ENCODE results near the gene PBX1. TPM values are rescaled to one million over a fixed set of nuclear protein-coding genes. Genes with fewer than 3 reads are reported as not detected.

Gene PBX1
- total and polyA plus RNA-seq, 4 donors = 2.2 to 17.3 (median 5.1) TPM

DNA sequence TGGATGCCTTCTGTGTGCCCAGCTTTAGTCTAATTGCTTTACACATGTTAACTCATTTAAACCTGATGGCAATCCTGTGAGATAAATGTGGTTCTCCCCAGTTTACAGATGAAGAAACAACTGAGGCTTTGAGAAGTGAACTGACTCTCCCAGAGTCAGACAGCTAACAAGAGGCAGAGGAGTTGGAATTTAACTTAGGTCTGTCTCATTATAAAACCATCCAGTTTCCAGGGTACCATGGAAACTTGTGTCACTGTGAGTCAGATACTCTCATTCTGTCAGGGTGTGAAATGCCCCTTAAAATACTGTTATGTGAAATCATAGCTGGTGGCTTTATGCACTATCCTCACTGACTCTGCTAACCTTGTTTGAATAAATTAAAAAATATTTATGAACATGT, 206.6 kb downstream of the PBX1 start:
- no peak for DNase-seq (ENCODE audit: low spot score)
- TF ChIP-seq, protein P1, sequence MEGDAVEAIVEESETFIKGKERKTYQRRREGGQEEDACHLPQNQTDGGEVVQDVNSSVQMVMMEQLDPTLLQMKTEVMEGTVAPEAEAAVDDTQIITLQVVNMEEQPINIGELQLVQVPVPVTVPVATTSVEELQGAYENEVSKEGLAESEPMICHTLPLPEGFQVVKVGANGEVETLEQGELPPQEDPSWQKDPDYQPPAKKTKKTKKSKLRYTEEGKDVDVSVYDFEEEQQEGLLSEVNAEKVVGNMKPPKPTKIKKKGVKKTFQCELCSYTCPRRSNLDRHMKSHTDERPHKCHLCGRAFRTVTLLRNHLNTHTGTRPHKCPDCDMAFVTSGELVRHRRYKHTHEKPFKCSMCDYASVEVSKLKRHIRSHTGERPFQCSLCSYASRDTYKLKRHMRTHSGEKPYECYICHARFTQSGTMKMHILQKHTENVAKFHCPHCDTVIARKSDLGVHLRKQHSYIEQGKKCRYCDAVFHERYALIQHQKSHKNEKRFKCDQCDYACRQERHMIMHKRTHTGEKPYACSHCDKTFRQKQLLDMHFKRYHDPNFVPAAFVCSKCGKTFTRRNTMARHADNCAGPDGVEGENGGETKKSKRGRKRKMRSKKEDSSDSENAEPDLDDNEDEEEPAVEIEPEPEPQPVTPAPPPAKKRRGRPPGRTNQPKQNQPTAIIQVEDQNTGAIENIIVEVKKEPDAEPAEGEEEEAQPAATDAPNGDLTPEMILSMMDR (IDR thresholded peaks at IDR 0.05; ENCODE audit: low read depth, low read length, missing input control) = no peak
- TF ChIP-seq, protein P2, sequence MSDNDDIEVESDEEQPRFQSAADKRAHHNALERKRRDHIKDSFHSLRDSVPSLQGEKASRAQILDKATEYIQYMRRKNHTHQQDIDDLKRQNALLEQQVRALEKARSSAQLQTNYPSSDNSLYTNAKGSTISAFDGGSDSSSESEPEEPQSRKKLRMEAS (IDR thresholded peaks at IDR 0.05) = no peak
- TF ChIP-seq SP1 (IDR thresholded peaks at IDR 0.05) (no peak), EGR1 (IDR thresholded peaks at IDR 0.05; ENCODE audit: low read depth in 2 of 2) (no peak), HNF4G (IDR thresholded peaks at IDR 0.05) (no peak)
- Histone ChIP-seq H3K27ac (ENCODE audit: low read depth in 1 of 2, low read length in 2 of 2) (no peak overlapping the region), H3K4me1 (ENCODE audit: control insufficient read depth in 4 of 4, insufficient read depth in 4 of 4, low read length in 3 of 4) (no peaks in the 10 kb centered on the region), H3K9me3 (ENCODE audit: control insufficient read depth in 4 of 4, low read length in 3 of 4) (no peaks in the 10 kb centered on the region), H3K4me3 (ENCODE audit: low read depth in 1 of 3, low read length in 3 of 3) (no peak overlapping the region), H3K36me3 (ENCODE audit: control insufficient read depth in 4 of 4, insufficient read depth in 3 of 4, low read depth in 1 of 4, low read length in 3 of 4) (no peaks in the 10 kb centered on the region), H3K9ac (ENCODE audit: low read depth in 1 of 2, low read length in 2 of 2) (no peak overlapping the region), H3K27me3 (ENCODE audit: control insufficient read depth in 4 of 4, insufficient read depth in 4 of 4, low read length in 3 of 4) (no peaks in the 10 kb centered on the region)

DNA sequence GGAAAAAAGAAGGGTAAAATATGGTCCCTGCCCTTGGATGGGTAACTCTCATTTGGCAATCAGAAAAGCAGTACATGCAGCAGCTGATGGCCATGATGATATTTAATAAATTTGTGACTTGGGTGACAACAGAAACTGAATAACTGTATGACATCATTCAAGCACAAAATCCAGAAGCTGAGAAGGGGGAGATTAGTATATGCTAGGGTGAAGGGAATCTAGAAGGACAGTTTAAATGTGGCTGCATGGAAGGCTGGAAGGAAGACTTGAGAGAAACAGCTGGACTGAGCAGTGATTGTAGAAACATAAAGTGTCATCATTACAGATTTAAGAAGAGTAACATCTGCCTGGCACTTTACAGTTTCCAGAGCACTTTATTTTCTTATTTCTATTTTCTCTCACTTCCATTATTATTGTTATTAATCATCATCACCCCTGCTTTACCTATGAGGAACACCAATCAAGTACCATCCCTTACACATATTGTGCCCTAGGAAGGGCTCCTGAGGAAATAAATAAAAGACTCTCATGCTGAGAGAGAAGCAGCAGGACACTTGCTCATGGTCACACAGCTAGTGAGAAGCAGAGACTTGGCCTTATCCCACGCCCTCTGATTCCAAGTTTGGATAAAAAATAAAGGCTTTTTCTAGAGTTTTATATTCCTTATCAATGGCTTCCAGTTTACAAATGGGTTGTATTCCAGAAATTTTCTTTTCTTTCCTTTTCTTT, 207.2 kb downstream of the PBX1 start:
- H3K4me1 ChIP-seq (ENCODE audit: control insufficient read depth in 4 of 4, insufficient read depth in 4 of 4, low read length in 3 of 4) = no peaks in the 10 kb centered on the region
- DNase-seq (ENCODE audit: low spot score) = no peak
- H3K36me3 ChIP-seq (ENCODE audit: control insufficient read depth in 4 of 4, insufficient read depth in 3 of 4, low read depth in 1 of 4, low read length in 3 of 4) = no peaks in the 10 kb centered on the region
- no peak for TF ChIP-seq TAF1 (conservative IDR thresholded peaks at IDR 0.05)
- TF ChIP-seq HNF4A (conservative IDR thresholded peaks at IDR 0.05) = no peak
- TF ChIP-seq, protein P3, sequence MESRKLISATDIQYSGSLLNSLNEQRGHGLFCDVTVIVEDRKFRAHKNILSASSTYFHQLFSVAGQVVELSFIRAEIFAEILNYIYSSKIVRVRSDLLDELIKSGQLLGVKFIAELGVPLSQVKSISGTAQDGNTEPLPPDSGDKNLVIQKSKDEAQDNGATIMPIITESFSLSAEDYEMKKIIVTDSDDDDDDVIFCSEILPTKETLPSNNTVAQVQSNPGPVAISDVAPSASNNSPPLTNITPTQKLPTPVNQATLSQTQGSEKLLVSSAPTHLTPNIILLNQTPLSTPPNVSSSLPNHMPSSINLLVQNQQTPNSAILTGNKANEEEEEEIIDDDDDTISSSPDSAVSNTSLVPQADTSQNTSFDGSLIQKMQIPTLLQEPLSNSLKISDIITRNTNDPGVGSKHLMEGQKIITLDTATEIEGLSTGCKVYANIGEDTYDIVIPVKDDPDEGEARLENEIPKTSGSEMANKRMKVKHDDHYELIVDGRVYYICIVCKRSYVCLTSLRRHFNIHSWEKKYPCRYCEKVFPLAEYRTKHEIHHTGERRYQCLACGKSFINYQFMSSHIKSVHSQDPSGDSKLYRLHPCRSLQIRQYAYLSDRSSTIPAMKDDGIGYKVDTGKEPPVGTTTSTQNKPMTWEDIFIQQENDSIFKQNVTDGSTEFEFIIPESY (IDR thresholded peaks at IDR 0.05) = no peak
- TF ChIP-seq YY1 (IDR thresholded peaks at IDR 0.05) = no peak
- TF ChIP-seq, protein P4, sequence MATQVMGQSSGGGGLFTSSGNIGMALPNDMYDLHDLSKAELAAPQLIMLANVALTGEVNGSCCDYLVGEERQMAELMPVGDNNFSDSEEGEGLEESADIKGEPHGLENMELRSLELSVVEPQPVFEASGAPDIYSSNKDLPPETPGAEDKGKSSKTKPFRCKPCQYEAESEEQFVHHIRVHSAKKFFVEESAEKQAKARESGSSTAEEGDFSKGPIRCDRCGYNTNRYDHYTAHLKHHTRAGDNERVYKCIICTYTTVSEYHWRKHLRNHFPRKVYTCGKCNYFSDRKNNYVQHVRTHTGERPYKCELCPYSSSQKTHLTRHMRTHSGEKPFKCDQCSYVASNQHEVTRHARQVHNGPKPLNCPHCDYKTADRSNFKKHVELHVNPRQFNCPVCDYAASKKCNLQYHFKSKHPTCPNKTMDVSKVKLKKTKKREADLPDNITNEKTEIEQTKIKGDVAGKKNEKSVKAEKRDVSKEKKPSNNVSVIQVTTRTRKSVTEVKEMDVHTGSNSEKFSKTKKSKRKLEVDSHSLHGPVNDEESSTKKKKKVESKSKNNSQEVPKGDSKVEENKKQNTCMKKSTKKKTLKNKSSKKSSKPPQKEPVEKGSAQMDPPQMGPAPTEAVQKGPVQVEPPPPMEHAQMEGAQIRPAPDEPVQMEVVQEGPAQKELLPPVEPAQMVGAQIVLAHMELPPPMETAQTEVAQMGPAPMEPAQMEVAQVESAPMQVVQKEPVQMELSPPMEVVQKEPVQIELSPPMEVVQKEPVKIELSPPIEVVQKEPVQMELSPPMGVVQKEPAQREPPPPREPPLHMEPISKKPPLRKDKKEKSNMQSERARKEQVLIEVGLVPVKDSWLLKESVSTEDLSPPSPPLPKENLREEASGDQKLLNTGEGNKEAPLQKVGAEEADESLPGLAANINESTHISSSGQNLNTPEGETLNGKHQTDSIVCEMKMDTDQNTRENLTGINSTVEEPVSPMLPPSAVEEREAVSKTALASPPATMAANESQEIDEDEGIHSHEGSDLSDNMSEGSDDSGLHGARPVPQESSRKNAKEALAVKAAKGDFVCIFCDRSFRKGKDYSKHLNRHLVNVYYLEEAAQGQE (IDR thresholded peaks at IDR 0.05) = no peak
- TF ChIP-seq RXRA (IDR thresholded peaks at IDR 0.05) = no peak
- no peak for TF ChIP-seq JUND (IDR thresholded peaks at IDR 0.05)
- no peak for TF ChIP-seq FOXA2 (IDR thresholded peaks at IDR 0.05)
- no peak for TF ChIP-seq EGR1 (IDR thresholded peaks at IDR 0.05; ENCODE audit: low read depth in 2 of 2)
- TF ChIP-seq, protein P1 (IDR thresholded peaks at IDR 0.05; ENCODE audit: low read depth, low read length, missing input control) = no peak
- no peak for TF ChIP-seq RAD21 (IDR thresholded peaks at IDR 0.05)
- no peaks in the 10 kb centered on the region for H3K27me3 ChIP-seq (ENCODE audit: control insufficient read depth in 4 of 4, insufficient read depth in 4 of 4, low read length in 3 of 4)
- no peak overlapping the region for H3K9ac ChIP-seq (ENCODE audit: low read depth in 1 of 2, low read length in 2 of 2)
- WGBS = 87% methylated on average over 1 of the region's 1 CpG
- H3K9me3 ChIP-seq (ENCODE audit: control insufficient read depth in 4 of 4, low read length in 3 of 4) = no peaks in the 10 kb centered on the region
- no peak overlapping the region for H3K4me3 ChIP-seq (ENCODE audit: low read depth in 1 of 3, low read length in 3 of 3)
- no peak overlapping the region for H3K27ac ChIP-seq (ENCODE audit: low read depth in 1 of 2, low read length in 2 of 2)
